ENCODE measurements around the gene CLDN3.

Gene CLDN3

GRCh38 chr7:73770860-73771670 lies 995 bp upstream of the CLDN3 start:
- no peak for DNase-seq

DNA sequence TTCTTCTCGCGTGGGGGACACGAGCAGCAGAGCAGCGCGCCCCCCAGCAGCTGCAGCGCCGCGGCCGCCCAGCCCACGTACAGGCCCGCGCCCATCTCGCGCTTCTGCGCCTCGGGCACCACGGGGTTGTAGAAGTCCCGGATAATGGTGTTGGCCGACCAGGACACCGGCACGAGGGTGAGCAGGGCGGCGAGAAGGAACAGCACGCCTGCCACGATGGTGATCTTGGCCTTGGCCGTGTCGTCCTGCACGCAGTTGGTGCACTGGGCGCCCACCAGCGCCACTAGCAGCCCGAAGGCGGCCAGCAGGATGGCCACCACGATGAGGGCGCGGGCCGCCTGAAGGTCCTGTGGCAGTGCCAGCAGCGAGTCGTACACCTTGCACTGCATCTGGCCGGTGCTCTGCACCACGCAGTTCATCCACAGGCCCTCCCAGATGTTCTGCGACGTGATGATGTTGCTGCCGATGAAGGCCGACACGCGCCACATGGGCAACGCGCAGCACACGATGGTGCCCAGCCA lies 529 bp downstream of the CLDN3 start:
- no peak for DNase-seq

- no peak for DNase-seq
Measured at GRCh38 chr7:73768641-73769480, 1.2 kb downstream of the CLDN3 start.

- DNase-seq, result no peak
Measured at GRCh38 chr7:73766556-73767229, 3.4 kb downstream of the CLDN3 start.

DNA sequence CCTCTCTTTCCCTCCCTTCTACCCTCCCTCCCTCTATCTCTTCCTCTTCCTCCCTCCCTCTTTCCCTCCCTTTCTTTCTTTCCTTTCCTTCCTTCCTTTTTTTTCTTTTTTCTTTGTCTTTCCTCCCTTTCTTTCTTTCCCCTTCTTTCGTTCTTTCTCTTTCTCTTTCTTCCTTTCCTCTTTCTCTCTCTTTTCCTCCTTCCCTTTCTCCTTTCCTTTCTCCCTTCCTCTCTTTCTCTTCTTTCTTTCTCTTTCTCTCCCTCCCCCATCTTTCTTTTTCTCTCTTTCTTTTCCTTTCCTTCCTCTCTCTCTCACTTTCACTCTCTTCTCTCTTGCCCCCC lies 7.4 kb downstream of the CLDN3 start:
- no peak for DNase-seq

DNA sequence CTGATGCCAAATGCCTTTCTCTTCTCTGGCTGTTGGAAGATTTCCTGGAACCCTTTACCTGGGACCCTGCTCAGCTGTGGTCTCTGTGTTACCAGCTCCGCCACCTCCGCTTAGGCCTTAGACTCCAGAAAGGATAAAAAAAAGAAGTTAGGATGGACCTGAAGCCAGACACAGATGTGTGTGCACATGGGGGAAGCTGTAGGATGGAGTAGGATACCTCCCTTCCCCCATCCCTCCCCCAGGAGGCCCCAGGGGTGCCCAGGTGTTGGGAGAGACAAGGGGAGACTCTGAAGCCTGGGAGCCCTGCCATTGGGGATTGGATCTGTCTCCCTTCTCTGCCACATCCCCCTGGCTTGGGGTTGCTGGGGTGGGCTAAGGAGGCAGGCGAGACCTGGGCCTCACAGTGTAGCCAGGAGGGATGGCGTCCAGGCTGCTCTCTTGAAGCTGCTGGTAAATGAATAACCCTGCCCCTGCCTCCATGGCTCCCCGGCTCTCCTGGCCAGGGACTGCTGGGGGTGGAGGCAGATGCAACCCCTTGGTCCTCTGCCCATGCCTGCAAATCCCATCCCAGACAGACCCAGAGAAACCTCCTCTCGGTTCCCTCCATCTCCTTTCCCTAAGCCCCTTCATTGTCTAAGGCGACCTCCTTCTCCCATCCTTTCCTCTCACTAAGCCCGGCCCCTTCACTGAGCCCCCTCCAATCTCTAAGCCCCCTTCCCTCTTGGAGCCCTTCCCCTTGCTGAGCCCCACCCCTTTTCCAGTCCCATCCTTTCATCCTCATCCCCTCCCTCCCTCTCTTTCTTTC lies 8.0 kb downstream of the CLDN3 start:
- no peak for DNase-seq

- DNase-seq, result no peak
Measured at GRCh38 chr7:73758581-73759138, 11.4 kb downstream of the CLDN3 start.

DNA sequence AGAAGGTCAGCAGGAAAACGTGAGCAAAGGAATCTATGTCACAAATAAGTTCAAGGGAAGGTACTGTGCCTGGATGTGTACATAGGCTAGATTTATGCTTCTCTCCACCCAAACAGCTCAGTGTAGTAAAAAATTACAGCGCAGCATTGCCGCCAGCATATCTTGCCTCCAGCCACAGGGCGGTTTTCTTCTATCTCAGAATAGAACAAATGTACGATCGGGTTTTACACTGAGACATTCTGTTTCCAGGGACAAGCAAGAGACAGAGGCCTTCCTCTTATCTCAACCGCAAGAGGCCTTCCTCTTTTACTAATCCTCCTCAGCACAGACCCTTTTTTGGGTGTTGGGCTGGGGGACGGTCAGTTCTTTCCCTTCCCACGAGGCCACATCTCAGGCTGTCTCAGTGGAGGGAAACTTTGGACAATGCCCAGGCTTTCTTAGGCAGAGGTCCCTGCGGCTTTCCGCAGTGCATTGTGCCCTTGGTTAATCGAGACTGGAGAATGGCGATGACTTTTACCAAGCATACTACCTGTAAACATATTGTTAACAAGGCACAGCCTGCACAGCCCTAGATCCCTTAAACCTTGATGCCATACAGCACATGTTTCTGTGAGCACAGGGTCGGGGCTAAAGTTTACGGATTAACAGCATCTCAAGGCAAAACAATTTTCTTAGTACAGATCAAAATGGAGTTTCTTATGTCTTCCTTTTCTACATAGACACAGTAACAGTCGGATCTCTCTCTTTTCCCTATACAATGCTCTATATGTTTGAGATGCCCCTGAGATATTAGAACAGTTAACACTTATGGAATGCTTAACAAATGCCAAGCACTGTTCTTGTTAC lies 19.9 kb downstream of the CLDN3 start:
- DNase-seq, result no peak

DNA sequence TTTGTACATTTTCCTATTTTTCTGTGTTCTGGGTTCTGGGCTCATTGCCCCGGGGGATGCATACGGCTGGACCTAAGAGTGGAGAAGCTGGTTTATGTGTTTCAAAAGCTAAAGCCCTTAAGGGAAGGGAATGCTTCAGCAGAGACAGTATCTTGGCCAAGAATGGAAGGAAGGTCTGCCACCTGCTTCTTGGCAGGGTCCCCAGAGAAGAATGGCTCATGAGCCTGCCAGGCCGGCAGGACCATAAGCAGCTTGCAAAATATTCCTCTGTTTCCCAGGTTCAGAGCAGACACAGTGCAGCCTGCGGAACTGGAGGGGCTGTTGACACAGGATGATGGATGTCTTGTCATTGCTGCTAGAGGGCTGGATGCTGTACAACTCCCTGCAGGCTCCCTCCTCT lies 23.7 kb downstream of the CLDN3 start:
- DNase-seq, result no peak

DNA sequence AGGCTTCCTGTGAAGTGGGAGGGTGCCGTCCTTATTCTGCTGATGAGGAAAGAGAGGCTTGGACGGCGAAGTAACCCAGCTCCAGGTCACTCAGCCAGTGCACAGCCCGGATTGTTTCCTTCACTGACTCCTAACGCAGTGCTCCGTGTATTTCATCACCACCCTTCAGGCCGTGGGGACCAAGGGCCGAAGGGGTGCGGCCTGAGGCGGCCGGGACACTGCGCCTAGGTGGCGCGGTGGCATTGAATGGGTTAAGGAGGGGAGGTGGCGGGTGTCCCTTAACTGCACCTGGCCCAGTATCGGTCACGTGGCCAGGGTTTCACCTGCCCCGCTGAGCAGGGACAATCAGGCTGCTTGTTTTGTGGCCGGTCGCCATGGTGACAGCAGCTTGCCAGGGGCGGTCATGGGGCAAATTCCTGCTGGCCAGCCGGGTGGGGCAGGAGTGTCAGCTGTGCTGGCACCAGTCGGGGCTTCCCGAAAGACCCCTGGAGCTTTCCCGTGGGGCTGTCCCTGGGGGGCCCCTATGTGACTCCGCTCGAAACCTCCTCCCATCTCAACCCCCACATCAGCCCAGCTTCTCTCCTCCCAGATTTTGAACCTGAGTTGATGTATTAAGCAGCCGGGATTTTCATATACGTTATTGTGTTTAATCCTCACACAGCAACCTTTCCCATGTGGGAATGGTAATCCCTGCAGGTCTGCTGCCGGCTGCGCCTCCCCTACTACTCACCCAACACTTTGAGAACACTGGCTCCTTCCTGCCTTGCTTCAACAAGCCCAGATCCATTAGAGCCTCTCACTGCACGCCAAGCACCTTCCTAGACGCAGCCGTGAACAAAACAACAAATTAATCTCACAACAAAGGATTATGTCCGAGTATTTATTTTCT lies 27.1 kb downstream of the CLDN3 start:
- peak; percentile 96 for DNase-seq

DNA sequence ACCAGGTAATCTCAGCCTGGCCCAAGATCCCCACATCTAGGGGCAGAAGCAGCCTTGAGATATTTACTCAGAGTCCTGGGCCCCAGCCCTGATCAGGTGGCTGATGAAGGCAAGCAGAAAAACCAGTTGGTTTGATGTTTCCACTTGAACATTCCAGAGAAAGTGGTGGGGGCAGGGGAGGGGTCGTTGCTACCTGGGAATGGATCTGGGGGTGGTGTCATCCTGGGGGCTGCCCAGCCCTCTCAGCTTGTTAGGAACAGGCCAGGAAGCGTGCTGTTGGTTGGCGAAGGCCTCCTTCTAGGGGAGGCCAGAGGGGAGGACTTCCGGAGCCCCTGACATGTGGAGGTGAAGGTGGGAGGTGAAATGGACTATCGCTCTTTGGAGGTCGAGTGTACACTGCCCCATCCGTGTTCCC lies 27.7 kb downstream of the CLDN3 start:
- DNase-seq, result peak; percentile 93

DNA sequence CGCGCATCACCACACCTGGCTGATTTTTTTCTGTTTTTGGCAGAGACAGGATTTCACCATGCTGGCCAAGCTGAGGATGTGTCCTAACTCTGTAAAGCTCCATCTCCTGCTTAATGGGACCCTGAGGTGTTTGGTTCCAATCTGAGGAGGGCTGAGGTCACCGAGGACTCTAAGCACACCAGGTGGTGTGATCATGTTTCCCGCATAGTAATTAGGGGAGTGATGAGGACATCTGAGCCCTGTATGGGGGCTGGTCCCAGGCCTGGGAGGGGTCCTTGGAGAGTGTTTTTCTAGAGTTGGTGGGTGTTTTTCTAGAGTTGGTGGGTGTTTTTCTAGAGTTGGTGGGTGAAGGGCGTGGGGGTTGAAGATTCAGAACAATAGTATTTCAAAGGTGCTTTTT lies 28.5 kb downstream of the CLDN3 start:
- DNase-seq, result peak; percentile 84

DNA sequence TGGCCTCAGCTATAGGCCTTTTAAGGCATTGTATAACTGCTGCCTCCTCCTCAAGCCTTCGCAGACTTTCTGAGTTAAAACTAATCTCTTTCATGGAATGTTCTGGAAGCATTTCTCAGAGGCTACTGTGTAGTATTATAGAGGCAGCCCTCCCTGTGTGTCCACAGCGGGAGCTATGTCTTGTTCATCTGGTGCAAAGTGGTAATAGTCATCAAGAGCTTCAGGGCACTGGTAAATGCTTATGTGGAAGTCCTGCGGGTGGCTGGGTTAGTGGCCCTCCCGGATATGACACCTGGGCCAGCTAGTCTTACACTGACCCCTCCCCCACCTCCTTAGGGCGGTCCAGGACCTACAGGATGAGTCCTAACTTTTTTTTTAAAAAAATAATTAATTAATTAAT lies 29.3 kb downstream of the CLDN3 start:
- DNase-seq, result peak; percentile 86

GRCh38 chr7:73740212-73740611 lies 29.9 kb downstream of the CLDN3 start:
- no peak for DNase-seq

DNA sequence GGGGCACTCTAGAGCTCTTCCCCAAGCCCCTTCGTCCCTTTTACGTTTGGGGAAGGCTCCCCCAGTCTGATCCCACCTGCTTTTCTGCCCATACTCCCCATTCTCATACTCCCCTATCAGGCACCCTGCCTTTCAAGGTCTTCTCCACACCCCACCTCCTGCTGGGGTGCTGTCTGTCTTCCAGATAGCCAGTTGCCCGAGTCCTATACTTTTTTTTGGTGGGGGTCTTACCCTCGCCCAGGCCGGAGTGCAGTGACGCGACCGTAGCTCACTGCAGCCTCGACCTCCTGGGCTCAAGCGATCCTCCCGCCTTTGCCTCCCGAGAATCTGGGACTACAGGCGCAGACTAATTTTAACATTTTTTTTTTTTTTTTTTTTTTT lies 30.7 kb downstream of the CLDN3 start:
- no peak for DNase-seq

GRCh38 chr7:73738612-73739386 lies 31.3 kb downstream of the CLDN3 start, which contains the start of gene ABHD11:
ABHD11 (minus strand) TSS chr7:73738802; CDS start chr7:73738770, 32 bp downstream.
- peak; percentile 96 for DNase-seq

DNA sequence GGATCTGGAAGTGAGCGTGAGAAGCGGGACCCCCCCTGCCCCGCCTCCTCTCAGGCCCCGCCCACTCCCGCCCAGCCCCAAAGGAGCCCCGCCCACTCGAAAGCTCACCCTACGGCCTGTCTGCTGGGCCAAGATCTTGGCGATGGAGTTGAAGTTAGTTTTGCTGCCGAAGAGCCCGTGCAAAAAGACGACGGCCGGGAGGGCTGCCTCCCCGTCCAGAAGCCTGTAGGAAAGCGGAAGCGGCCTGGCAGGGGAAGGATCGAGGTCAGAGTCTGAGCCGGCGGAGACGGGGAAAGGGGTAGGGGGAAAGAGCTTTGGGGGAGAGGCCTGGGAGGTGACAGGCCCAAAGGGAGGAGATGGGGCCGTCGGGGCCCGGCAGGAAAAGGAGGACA lies 31.9 kb downstream of the CLDN3 start:
- no peak for DNase-seq

- DNase-seq, result no peak
Measured at GRCh38 chr7:73737491-73738219, 32.4 kb downstream of the CLDN3 start.

DNA sequence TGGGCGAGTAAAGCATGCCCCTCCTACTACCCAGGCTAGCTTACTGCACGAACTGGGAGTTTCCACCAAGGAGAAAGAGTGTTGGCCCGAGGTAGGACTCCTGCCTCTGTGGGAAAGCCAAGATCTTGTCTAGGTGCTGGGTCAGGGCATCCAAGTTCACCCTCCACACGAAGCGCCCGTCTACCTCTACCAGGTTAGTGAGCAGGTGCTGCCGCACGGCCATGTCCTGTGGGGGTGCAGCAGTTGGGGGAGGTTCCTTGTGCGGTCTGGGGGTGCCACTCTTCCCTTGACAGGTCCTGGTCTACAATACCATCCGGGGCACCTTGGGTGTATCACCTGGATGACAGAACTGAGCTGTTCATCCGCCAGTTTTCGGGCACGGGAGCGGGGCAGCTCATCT lies 33.2 kb downstream of the CLDN3 start:
- DNase-seq, result no peak
